Uterus (tissue), 2 donors: ENCODE measurements around the gene DUSP6.

Experiments
- POLR2A ChIP-seq, 2 donors: fragments of 450-650 bp; IDR thresholded peaks; one replicate each; pipeline ENCODE4 v1.6.1; 2016; ENCODE audit warnings: antibody characterized with exemption in 2 of 2, mild to moderate bottlenecking in 1 of 2, moderate library complexity in 1 of 2
- TF ChIP-seq, protein P1 (sequence below), 4 experiments: fragments of 200-600 bp in 2 of 4; fragments of 450-650 bp in 2 of 4; sonication (generic) in 2 of 4; IDR thresholded peaks; one replicate each; pipeline ENCODE4 v1.5.1; 2016 to 2019; ENCODE audit warnings: antibody characterized with exemption in 4 of 4, mild to moderate bottlenecking in 2 of 4, moderate library complexity in 1 of 4

GRCh38 chr12:89370421-89370831, 18.1 kb upstream of the DUSP6 start:
- TF ChIP-seq, protein P1, sequence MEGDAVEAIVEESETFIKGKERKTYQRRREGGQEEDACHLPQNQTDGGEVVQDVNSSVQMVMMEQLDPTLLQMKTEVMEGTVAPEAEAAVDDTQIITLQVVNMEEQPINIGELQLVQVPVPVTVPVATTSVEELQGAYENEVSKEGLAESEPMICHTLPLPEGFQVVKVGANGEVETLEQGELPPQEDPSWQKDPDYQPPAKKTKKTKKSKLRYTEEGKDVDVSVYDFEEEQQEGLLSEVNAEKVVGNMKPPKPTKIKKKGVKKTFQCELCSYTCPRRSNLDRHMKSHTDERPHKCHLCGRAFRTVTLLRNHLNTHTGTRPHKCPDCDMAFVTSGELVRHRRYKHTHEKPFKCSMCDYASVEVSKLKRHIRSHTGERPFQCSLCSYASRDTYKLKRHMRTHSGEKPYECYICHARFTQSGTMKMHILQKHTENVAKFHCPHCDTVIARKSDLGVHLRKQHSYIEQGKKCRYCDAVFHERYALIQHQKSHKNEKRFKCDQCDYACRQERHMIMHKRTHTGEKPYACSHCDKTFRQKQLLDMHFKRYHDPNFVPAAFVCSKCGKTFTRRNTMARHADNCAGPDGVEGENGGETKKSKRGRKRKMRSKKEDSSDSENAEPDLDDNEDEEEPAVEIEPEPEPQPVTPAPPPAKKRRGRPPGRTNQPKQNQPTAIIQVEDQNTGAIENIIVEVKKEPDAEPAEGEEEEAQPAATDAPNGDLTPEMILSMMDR (IDR thresholded peaks at IDR 0.05): no peak
- no peak for TF ChIP-seq POLR2A (IDR thresholded peaks at IDR 0.05)
